Activated T-cell treated with anti-CD3 and anti-CD28 coated beads, Interleukin-2, amount 50 U/mL, for 72 hours (primary cell): Measurements from ENCODE around the gene YIPF4. TPM values are rescaled to one million over a fixed set of nuclear protein-coding genes. Genes with fewer than 3 reads are reported as not detected.
"Not testable (repeated sequence)": the region's sequence is repeated elsewhere in the genome, so short reads cannot be mapped to it uniquely, and the experiment has no call there.

Experiments
- ATAC-seq, 2 donors: fragments of 150-1000 bp; cut with Tn5 transposase; replicated peaks in 1 of 2; 2 replicates each; pipeline ENCODE4 v1.10.0; 2021; ENCODE audit warnings: moderate library complexity in 2 of 2, mild to moderate bottlenecking in 1 of 2
- DNase-seq, 2 donors: peaks; one replicate each; pipeline ENCODE4 v3.0.0; 2021 to 2022; ENCODE audit warnings: mixed read lengths in 1 of 2
- H3K27ac Mint-ChIP-seq: one replicate; pipeline ENCODE4 v1.8.0; 2022; ENCODE audit warnings: mild to moderate bottlenecking, moderate library complexity, mixed read lengths
- H3K27me3 Mint-ChIP-seq: one replicate; pipeline ENCODE4 v1.8.0; 2022; ENCODE audit warnings: low read depth, mixed read lengths
- H3K36me3 Mint-ChIP-seq, 2 donors: one replicate each; pipeline ENCODE4 v1.8.0; 2022; ENCODE audit warnings: mixed read lengths in 2 of 2, mild to moderate bottlenecking in 1 of 2; ENCODE audit not compliant: insufficient read depth in 2 of 2
- H3K4me1 Mint-ChIP-seq: one replicate; pipeline ENCODE4 v1.8.0; 2022; ENCODE audit warnings: low read depth, mixed read lengths
- H3K4me3 Mint-ChIP-seq, 2 donors: one replicate each; pipeline ENCODE4 v1.8.0; 2022; ENCODE audit warnings: mild to moderate bottlenecking in 2 of 2, mixed read lengths in 2 of 2, moderate library complexity in 2 of 2
- H3K9me3 Mint-ChIP-seq, 2 donors: one replicate each; pipeline ENCODE4 v1.8.0; 2022; ENCODE audit warnings: mixed read lengths in 2 of 2
- total RNA-seq, 2 donors: library from RNA; stranded (reverse); gene quantifications; one replicate each; pipeline ENCODE4 v1.2.3, GENCODE V29; 2022

Gene YIPF4
- total RNA-seq, 2 donors from 2014 or later: 48.7 to 57.7 TPM

- Mint-ChIP-seq H3K27me3 (no peaks in the 10 kb centered on the region), H3K36me3 (peaks cover 17 to 24% of the 10 kb centered on the region in 2 donors), H3K4me1 (peaks cover 63% of the 10 kb centered on the region), H3K9me3 (no peaks in the 10 kb centered on the region), H3K4me3 (peak overlapping the region; percentile 5 to 64), H3K27ac (peak overlapping the region; percentile 88)
- ATAC-seq (no peak), DNase-seq (no peak)
These were observed 82.7 kb downstream of the YIPF4 start for GRCh38 chr2:32360416-32360815.

DNA sequence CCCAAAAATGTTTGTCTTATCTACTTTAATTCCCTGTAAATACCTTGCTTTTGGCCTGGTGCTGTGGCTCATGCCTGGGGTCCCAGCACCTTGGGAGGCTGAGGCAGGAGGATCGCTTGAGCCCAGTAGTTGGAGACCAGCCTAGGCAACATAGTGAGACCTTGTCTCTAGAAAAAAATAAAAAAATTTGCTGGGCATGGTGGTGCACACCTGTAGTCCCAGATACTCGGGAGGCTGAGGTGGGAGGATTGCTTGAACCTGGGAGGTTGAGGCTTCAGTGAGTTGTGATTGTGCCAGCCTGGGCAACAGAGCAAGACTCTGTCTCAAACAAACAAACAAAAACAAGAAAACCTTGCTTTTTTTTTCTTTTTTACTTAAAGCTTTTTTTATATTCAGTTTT lies 85.3 kb downstream of the YIPF4 start:
- H3K27me3 Mint-ChIP-seq, ATAC-seq, H3K27ac Mint-ChIP-seq, H3K9me3 Mint-ChIP-seq, H3K4me3 Mint-ChIP-seq, DNase-seq: not testable (repeated sequence)
- peaks cover 83% of the 10 kb centered on the region for H3K4me1 Mint-ChIP-seq
- peaks cover 13 to 24% of the 10 kb centered on the region in 2 donors for H3K36me3 Mint-ChIP-seq

DNA sequence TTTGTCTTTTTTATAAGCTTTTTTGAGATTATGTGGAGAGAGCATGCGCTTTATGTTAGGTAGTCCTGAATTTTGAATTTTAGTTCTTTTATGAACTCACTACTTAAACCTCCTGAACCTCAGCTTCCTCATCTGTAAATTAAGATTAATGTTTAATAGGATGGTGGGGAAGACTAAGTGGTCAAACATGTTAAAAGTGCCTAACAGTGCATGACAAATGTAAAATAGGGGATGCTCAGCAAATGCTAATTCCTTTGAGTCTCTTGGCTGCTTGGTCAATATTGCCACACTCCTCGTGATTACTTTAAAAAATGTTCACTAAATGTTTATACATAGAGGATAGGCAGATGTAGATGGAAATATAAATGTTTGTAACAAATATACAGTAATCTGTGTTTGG lies 85.9 kb downstream of the YIPF4 start:
- Mint-ChIP-seq H3K4me3 (no peak overlapping the region), H3K27me3 (no peaks in the 10 kb centered on the region), H3K9me3 (no peaks in the 10 kb centered on the region), H3K27ac (peak overlapping the region; percentile 26), H3K4me1 (peaks cover 81% of the 10 kb centered on the region), H3K36me3 (peaks cover 7 to 18% of the 10 kb centered on the region in 2 donors)
- ATAC-seq (no peak), DNase-seq (no peak)

- Mint-ChIP-seq H3K4me3 (peak overlapping the region in 1 of 2 donors; percentile 44), H3K27ac (peak overlapping the region; percentile 92), H3K36me3 (peaks cover 5 to 16% of the 10 kb centered on the region in 2 donors), H3K4me1 (peaks cover 79% of the 10 kb centered on the region)
- H3K9me3 Mint-ChIP-seq, ATAC-seq, DNase-seq, H3K27me3 Mint-ChIP-seq: not testable (repeated sequence)
These were observed 86.6 kb downstream of the YIPF4 start for GRCh38 chr2:32364290-32364689.

DNA sequence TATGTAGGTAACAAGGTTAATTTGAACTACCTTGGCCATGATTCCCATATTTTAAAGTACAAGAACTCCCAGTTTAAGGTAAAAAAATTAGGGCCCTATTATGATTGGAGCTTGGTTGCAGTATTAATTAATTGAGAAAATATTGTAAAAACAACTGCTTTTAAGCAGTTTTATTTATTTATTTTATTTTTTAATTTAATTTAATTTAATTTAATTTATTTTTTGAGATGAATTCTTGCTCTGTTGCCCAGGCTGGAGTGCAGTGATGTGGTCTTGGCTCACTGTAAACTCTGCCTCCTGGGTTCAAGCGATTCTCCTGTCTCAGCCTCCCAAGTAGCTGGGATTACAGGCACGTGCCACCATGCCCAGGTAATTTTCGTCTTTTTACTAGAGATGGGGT lies 88.0 kb downstream of the YIPF4 start:
- H3K27me3 Mint-ChIP-seq, H3K4me3 Mint-ChIP-seq, DNase-seq, H3K9me3 Mint-ChIP-seq, ATAC-seq: not testable (repeated sequence)
- peak overlapping the region; percentile 55 for H3K27ac Mint-ChIP-seq
- peaks cover 4 to 15% of the 10 kb centered on the region in 2 donors for H3K36me3 Mint-ChIP-seq
- peaks cover 68% of the 10 kb centered on the region for H3K4me1 Mint-ChIP-seq

Other genes with a start within 250 kb of the YIPF4 start
- 10 to 100 TPM; 59.1 to 70.9 TPM for gene DPY30, start 238.1 kb upstream of the YIPF4 start, total RNA-seq
- 10 to 100 TPM; 24.8 to 28.6 TPM for gene SPAST, start 214.3 kb upstream of the YIPF4 start, total RNA-seq
- gene SLC30A6, start 112.0 kb upstream of the YIPF4 start, total RNA-seq: 10 to 100 TPM; 18.6 to 21.5 TPM
- gene NLRC4, start 13.0 kb upstream of the YIPF4 start, total RNA-seq: under 1 TPM; 0.55 to 0.58 TPM
- gene BIRC6, start 79.1 kb downstream of the YIPF4 start, total RNA-seq: 10 to 100 TPM; 89.0 to 91.8 TPM